Smooth muscle cell (in vitro differentiated cells): ENCODE data around the gene IL1F10. TPM values are rescaled to one million over a fixed set of nuclear protein-coding genes. Genes with fewer than 3 reads are reported as not detected.

Experiments
- DNase-seq: peaks from one replicate; lab custom pipeline; 2025; ENCODE audit not compliant: unreplicated experiment; lab: John Stamatoyannopoulos, UW
- H2AFZ ChIP-seq: fragments of 200-600 bp; sonication (generic); 2 replicates; pipeline ENCODE4 v1.6.0; 2016; ENCODE audit warnings: antibody characterized with exemption, low read depth, mild to moderate bottlenecking
- H3F3A ChIP-seq: fragments of 200-600 bp; sonication (generic); 2 replicates; pipeline ENCODE4 v1.6.0; 2017; ENCODE audit warnings: antibody characterized with exemption, low read depth
- H3K27ac ChIP-seq: fragments of 200-600 bp; sonication (generic); 2 replicates; pipeline ENCODE4 v1.5.1; 2016; ENCODE audit warnings: low read depth, mild to moderate bottlenecking
- H3K27me3 ChIP-seq: fragments of 200-600 bp; sonication (generic); 2 replicates; pipeline ENCODE4 v1.6.1; 2016; ENCODE audit warnings: low read depth, mild to moderate bottlenecking
- H3K36me3 ChIP-seq: fragments of 200-600 bp; sonication (generic); 2 replicates; pipeline ENCODE4 v1.5.1; 2016; ENCODE audit warnings: low read depth
- H3K4me1 ChIP-seq: fragments of 200-600 bp; sonication (generic); 2 replicates; pipeline ENCODE4 v1.5.1; 2016; ENCODE audit warnings: low read depth
- H3K4me2 ChIP-seq: fragments of 200-600 bp; sonication (generic); 2 replicates; pipeline ENCODE4 v1.6.0; 2016; ENCODE audit warnings: mild to moderate bottlenecking
- H3K4me3 ChIP-seq: fragments of 200-600 bp; sonication (generic); 2 replicates; pipeline ENCODE4 v1.5.1; 2016; ENCODE audit warnings: mild to moderate bottlenecking
- H3K79me2 ChIP-seq: fragments of 200-600 bp; sonication (generic); 2 replicates; pipeline ENCODE4 v1.6.0; 2016; ENCODE audit warnings: low read depth, mild to moderate bottlenecking
- H3K9ac ChIP-seq: fragments of 200-600 bp; sonication (generic); 2 replicates; pipeline ENCODE4 v1.6.0; 2016; ENCODE audit warnings: low read depth
- H3K9me3 ChIP-seq: fragments of 200-600 bp; sonication (generic); replicated peaks from 2 replicates; pipeline ENCODE4 v1.5.1; 2016; ENCODE audit warnings: low read depth
- H4K20me1 ChIP-seq: fragments of 200-600 bp; sonication (generic); 2 replicates; pipeline ENCODE4 v1.6.0; 2016; ENCODE audit warnings: low read depth
- CTCF ChIP-seq: fragments of 200-600 bp; sonication (generic); IDR thresholded peaks from 2 replicates; pipeline ENCODE4 v1.5.1; 2017; ENCODE audit warnings: borderline replicate concordance, mild to moderate bottlenecking, antibody characterized with exemption; ENCODE audit not compliant: insufficient read depth, poor library complexity, severe bottlenecking
- WGBS: methylation state at CpG from one replicate; pipeline ENCODE4 v1.1.7; 2016; ENCODE audit warnings: low lambda C conversion rate; 5-methylcytosine and 5-hydroxymethylcytosine counted together
- polyA plus RNA-seq: library from polyadenylated mRNA; unstranded; fragments of >200 nt; fragmentation: Nextera tagmentation; extraction: Ambion mirVana; gene quantifications from 2 replicates; pipeline ENCODE4 v1.2.1, GENCODE V29; 2016
- total RNA-seq: library from RNA; depleted of rRNA; stranded (reverse); fragments of >200 nt; gene quantifications from 2 replicates; pipeline ENCODE4 v1.2.3, GENCODE V29; 2014

IL1F10 gene
- total and polyA plus RNA-seq, 2 experiments from 2014 or later: not detected

- Histone ChIP-seq H4K20me1 (no peaks in the 10 kb centered on the region), H3K4me3 (no peak overlapping the region), H3K27me3 (peaks cover 89% of the 10 kb centered on the region), H3K9me3 (no peaks in the 10 kb centered on the region), H3K4me2 (no peak overlapping the region), H3K79me2 (no peaks in the 10 kb centered on the region), H2AFZ (no peak overlapping the region), H3K36me3 (no peaks in the 10 kb centered on the region), H3F3A (no peaks in the 10 kb centered on the region), H3K27ac (no peak overlapping the region), H3K9ac (no peak overlapping the region), H3K4me1 (no peaks in the 10 kb centered on the region)
- WGBS: 59% methylated on average over 2 of the region's 2 CpGs
- TF ChIP-seq CTCF: no peak
- DNase-seq: no peak
These were observed 42.0 kb upstream of the IL1F10 start for GRCh38 chr2:113025737-113026136.

GRCh38 chr2:113027691-113028090 is 40.1 kb upstream of the IL1F10 start:
- Histone ChIP-seq H3K27me3 (peaks cover 80% of the 10 kb centered on the region), H3K79me2 (no peaks in the 10 kb centered on the region), H3K4me1 (no peaks in the 10 kb centered on the region), H3K9ac (no peak overlapping the region), H3K27ac (no peak overlapping the region), H3K4me3 (no peak overlapping the region), H2AFZ (no peak overlapping the region), H3K9me3 (no peaks in the 10 kb centered on the region), H4K20me1 (no peaks in the 10 kb centered on the region), H3F3A (no peaks in the 10 kb centered on the region), H3K4me2 (no peak overlapping the region), H3K36me3 (no peaks in the 10 kb centered on the region)
- TF ChIP-seq CTCF: no peak
- 80% methylated on average over 2 of the region's 2 CpGs for WGBS
- no peak for DNase-seq

GRCh38 chr2:113028112-113028511 is 39.7 kb upstream of the IL1F10 start:
- WGBS: 27% methylated on average over 1 of the region's 1 CpG
- TF ChIP-seq CTCF: no peak
- H3K27me3 ChIP-seq: peaks cover 78% of the 10 kb centered on the region

GRCh38 chr2:113032737-113033136 is 35.0 kb upstream of the IL1F10 start:
- no peak overlapping the region for H3K9ac ChIP-seq
- no peak overlapping the region for H3K4me2 ChIP-seq
- no peak overlapping the region for H3K4me3 ChIP-seq
- peaks cover 34% of the 10 kb centered on the region for H3K27me3 ChIP-seq
- H3K36me3 ChIP-seq: no peaks in the 10 kb centered on the region
- H3K79me2 ChIP-seq: no peaks in the 10 kb centered on the region
- H3K9me3 ChIP-seq: no peaks in the 10 kb centered on the region
- no peaks in the 10 kb centered on the region for H3K4me1 ChIP-seq
- H3K27ac ChIP-seq: no peak overlapping the region
- WGBS: 73% methylated on average over 1 of the region's 1 CpG
- TF ChIP-seq CTCF: no peak
- no peaks in the 10 kb centered on the region for H4K20me1 ChIP-seq
- no peaks in the 10 kb centered on the region for H3F3A ChIP-seq
- H2AFZ ChIP-seq: no peak overlapping the region
- no peak for DNase-seq

More at GRCh38 chr2:113028112-113028511, 39.7 kb upstream of the IL1F10 start:
- no peaks in the 10 kb centered on the region for H3K36me3 ChIP-seq
- H3K27ac ChIP-seq: no peak overlapping the region
- no peaks in the 10 kb centered on the region for H4K20me1 ChIP-seq
- no peaks in the 10 kb centered on the region for H3F3A ChIP-seq
- H3K4me2 ChIP-seq: no peak overlapping the region
- no peak overlapping the region for H2AFZ ChIP-seq
- H3K4me1 ChIP-seq: no peaks in the 10 kb centered on the region
- H3K4me3 ChIP-seq: no peak overlapping the region
- H3K9me3 ChIP-seq: no peaks in the 10 kb centered on the region
- H3K9ac ChIP-seq: no peak overlapping the region
- DNase-seq: no peak
- H3K79me2 ChIP-seq: no peaks in the 10 kb centered on the region
